MCF 10A (cell line): ENCODE results near the gene FAM13A. TPM values are rescaled to one million over a fixed set of nuclear protein-coding genes. Genes with fewer than 3 reads are reported as not detected.

Experiments
- BruUV-seq: library from RNA; stranded (reverse); fragments of 400-500 nt; replicated peaks from 2 replicates; lab custom pipeline; 2021; lab: Mats Ljungman, UMichigan
- CTCF ChIA-PET: fragments of 300-600 bp; sonication (Branson Sonifier 250); formaldehyde crosslinking; extraction: SDS; loops from one replicate; lab custom pipeline; 2021; ENCODE audit warnings: antibody characterized with exemption, inconsistent platforms; lab: Yijun Ruan, JAX
- POLR2A ChIA-PET: fragments of 300-600, 350-650 bp; sonication (Branson Sonifier 250); formaldehyde crosslinking; extraction: SDS; loops from one replicate; lab custom pipeline; 2020; ENCODE audit warnings: antibody characterized with exemption, inconsistent platforms; lab: Yijun Ruan, JAX
- DNase-seq: peaks from one replicate; pipeline ENCODE4 v3.0.0-alpha.2; 2018; ENCODE audit not compliant: unreplicated experiment
- H3K27ac Mint-ChIP-seq: one replicate; pipeline ENCODE4 v1.8.0; 2022; ENCODE audit warnings: mild to moderate bottlenecking, low read depth, mixed read lengths; ENCODE audit not compliant: unreplicated experiment
- H3K27me3 Mint-ChIP-seq: one replicate; pipeline ENCODE4 v1.8.0; 2022; ENCODE audit warnings: mixed read lengths; ENCODE audit not compliant: insufficient read depth, unreplicated experiment
- H3K36me3 Mint-ChIP-seq: one replicate; pipeline ENCODE4 v1.8.0; 2022; ENCODE audit warnings: mild to moderate bottlenecking, moderate library complexity, mixed read lengths; ENCODE audit not compliant: insufficient read depth, unreplicated experiment
- H3K4me1 Mint-ChIP-seq: one replicate; pipeline ENCODE4 v1.8.0; 2022; ENCODE audit warnings: mixed read lengths; ENCODE audit not compliant: insufficient read depth, unreplicated experiment
- H3K4me3 Mint-ChIP-seq: one replicate; pipeline ENCODE4 v1.8.0; 2022; ENCODE audit warnings: mild to moderate bottlenecking, moderate library complexity, mixed read lengths; ENCODE audit not compliant: unreplicated experiment
- H3K9me3 Mint-ChIP-seq: one replicate; pipeline ENCODE4 v1.8.0; 2022; ENCODE audit warnings: mixed read lengths; ENCODE audit not compliant: unreplicated experiment
- CTCF ChIP-seq: fragments of 200-600 bp; IDR thresholded peaks from one replicate; pipeline ENCODE4 v1.8.0; 2022; ENCODE audit warnings: antibody characterized with exemption, mild to moderate bottlenecking; ENCODE audit not compliant: unreplicated experiment
- intact Hi-C: fragments of 100-400 bp; cut with micrococcal nuclease; formaldehyde crosslinking; loops from 2 replicates; pipeline ENCODE4 v1.14.1; 2022
- total RNA-seq: library from RNA; stranded (reverse); gene quantifications from 2 replicates; pipeline ENCODE4 v1.2.3, GENCODE V29; 2022

FAM13A gene
- total RNA-seq, 1 experiment from 2014 or later: 11.1 TPM

DNA sequence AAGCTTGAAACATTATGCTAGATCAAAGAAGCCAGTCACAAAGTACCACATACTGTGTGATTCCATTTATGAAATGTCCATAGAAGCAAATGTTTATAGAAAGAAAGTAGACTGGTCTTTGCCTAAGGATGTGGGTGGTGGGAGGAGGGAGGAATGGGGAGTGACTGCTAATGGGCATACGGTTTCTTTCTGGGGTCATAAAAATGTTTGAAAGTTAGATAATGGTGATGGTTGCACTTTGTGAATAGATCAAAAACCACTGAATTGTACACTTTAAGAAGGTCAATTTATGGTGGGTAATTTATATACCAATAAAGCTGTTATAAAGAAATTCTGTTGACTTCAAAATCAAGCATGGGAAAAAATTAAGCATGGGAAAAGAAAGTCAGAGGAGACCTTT lies 56.6 kb downstream of the FAM13A start:
- intact Hi-C loops: no loop called here

GRCh38 chr4:88999392-88999930 lies 57.5 kb downstream of the FAM13A start:
- TF ChIP-seq CTCF: no peak
- ChIA-PET POLR2A (interaction anchor here (0.5 to 1.0 kb wide), 2 partner anchors 17 to 437 kb away, joined by 4 read pairs; no protein-coding TSS in a partner anchor), CTCF (interaction anchor here (0.5 to 2.9 kb wide), 3 partner anchors 23 to 167 kb away, joined by 3 to 13 read pairs (median 3); no protein-coding TSS in a partner anchor)
- no peaks in the 10 kb centered on the region for H3K9me3 Mint-ChIP-seq
- peaks cover 15% of the 10 kb centered on the region for H3K4me1 Mint-ChIP-seq
- H3K27me3 Mint-ChIP-seq: no peaks in the 10 kb centered on the region
- DNase-seq: no peak
- no peak overlapping the region for H3K27ac Mint-ChIP-seq
- BruUV-seq: no TSS peak
- intact Hi-C loops: no loop called here
- H3K36me3 Mint-ChIP-seq: peaks cover 5% of the 10 kb centered on the region
- no peak overlapping the region for H3K4me3 Mint-ChIP-seq

More for the DNA sequence above, 56.6 kb downstream of the FAM13A start:
- Mint-ChIP-seq H3K27me3 (no peaks in the 10 kb centered on the region), H3K36me3 (peaks cover 6% of the 10 kb centered on the region), H3K4me1 (peaks cover 15% of the 10 kb centered on the region), H3K4me3 (no peak overlapping the region), H3K9me3 (no peaks in the 10 kb centered on the region), H3K27ac (peak overlapping the region; percentile 4)
- no peak for DNase-seq
- ChIA-PET CTCF (interaction anchor here (0.7 kb wide), 1 partner anchor 968 kb away, joined by 3 read pairs; no protein-coding TSS in a partner anchor), POLR2A (interaction anchor here (1.0 to 1.6 kb wide), 2 partner anchors 12 to 16 kb away, joined by 4 to 5 read pairs; no protein-coding TSS in a partner anchor)
- BruUV-seq: no TSS peak
- TF ChIP-seq CTCF: no peak

GRCh38 chr4:88998891-88999290 lies 58.1 kb downstream of the FAM13A start:
- Mint-ChIP-seq H3K27me3 (no peaks in the 10 kb centered on the region), H3K27ac (no peak overlapping the region), H3K4me1 (peaks cover 15% of the 10 kb centered on the region), H3K4me3 (no peak overlapping the region), H3K36me3 (peaks cover 9% of the 10 kb centered on the region), H3K9me3 (no peaks in the 10 kb centered on the region)
- no TSS peak for BruUV-seq
- DNase-seq: no peak
- ChIA-PET POLR2A (interaction anchor here (0.5 to 0.8 kb wide), 3 partner anchors 112 to 437 kb away, joined by 3 to 4 read pairs (median 3); no protein-coding TSS in a partner anchor), CTCF (interaction anchor here (0.9 to 2.9 kb wide), 2 partner anchors 24 to 166 kb away, joined by 3 to 13 read pairs; no protein-coding TSS in a partner anchor)
- TF ChIP-seq CTCF: no peak
- intact Hi-C loops: no loop called here

- Mint-ChIP-seq H3K9me3 (no peaks in the 10 kb centered on the region), H3K27ac (no peak overlapping the region), H3K36me3 (peaks cover 11% of the 10 kb centered on the region), H3K27me3 (no peaks in the 10 kb centered on the region), H3K4me3 (no peak overlapping the region), H3K4me1 (peaks cover 15% of the 10 kb centered on the region)
- intact Hi-C loops: no loop called here
- TF ChIP-seq CTCF: no peak
- ChIA-PET CTCF (interaction anchor here (2.9 kb wide), 1 partner anchor 25 kb away, joined by 13 read pairs; no protein-coding TSS in a partner anchor), POLR2A (interaction anchor here (0.8 to 1.2 kb wide), 2 partner anchors 34 to 138 kb away, joined by 3 read pairs; no protein-coding TSS in a partner anchor)
- no TSS peak for BruUV-seq
- DNase-seq: no peak
These were observed 59.0 kb downstream of the FAM13A start for GRCh38 chr4:88998001-88998400.
